ENCODE measurements around the gene GLIS1. TPM values are rescaled to one million over a fixed set of nuclear protein-coding genes. Genes with fewer than 3 reads are reported as not detected.
A peak's percentile ranks its signal among the peaks of the same experiment; 100 is the strongest.

Gene GLIS1
- total RNA-seq, 2 donors from 2014 or later = 0.25 to 0.34 TPM

DNA sequence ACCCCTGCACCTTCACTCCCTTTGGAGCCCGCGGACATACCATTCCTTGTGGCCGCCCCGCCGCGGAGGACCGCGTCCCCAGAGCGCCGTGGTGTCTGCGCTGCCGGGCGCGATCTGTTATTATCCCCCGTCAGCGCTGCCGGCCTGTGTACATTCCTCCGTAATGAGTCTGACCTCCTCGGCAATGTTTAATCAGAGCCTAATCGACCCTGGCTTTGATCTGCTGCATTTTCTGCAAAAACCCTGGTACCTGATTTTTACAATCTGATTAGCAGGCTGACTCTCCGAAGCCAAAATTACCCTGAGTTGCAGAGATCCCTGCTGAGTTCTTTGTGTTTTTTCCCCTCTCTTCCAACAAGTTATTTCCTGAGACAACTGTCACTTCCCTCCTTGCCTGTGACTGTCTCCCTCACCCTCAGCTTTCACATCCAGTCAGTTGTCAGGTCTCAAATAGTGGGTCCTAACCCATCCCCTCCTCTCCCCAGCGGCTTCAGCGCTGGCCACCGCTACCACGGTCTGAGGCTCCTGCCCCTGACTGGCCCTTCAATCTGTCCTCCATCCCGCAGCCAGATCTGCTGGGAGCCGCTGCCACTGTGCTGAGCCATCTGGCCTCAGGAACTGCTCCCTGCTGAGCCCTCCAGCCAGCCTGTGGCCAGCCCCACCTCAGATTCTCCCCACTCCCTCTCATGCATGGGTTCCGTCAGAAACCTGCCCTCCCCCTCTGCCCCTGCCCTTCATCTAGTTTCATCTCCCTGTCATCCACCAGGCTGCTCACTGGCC, 53.5 kb downstream of the GLIS1 start:
- intact Hi-C loops (cut with DNase I, micrococcal nuclease) = no loop called here
- DNase-seq (no peak), ATAC-seq (no peak)

DNA sequence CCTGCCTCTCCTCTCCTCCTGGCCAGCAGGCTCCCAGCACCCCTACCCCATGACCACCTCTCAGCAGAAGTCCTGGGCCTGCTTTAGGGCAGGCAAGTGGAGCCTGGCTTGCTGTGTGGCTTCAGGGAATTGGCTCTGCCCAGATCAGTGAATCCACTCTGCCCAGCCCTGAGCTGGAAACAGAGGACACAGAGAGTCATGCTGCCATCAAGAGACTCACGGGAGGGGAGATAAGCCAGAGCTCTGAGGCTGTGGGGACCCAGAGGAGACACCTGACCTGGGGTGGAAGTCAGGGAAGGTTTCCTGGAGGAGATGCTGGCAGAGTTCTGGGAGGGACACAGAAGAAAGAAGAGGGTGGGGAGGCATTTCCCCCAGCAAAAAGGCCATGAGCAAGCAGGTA, 54.2 kb downstream of the GLIS1 start:
- ATAC-seq = no peak
- intact Hi-C loops (cut with DNase I, micrococcal nuclease) = no loop called here
- DNase-seq = no peak

DNA sequence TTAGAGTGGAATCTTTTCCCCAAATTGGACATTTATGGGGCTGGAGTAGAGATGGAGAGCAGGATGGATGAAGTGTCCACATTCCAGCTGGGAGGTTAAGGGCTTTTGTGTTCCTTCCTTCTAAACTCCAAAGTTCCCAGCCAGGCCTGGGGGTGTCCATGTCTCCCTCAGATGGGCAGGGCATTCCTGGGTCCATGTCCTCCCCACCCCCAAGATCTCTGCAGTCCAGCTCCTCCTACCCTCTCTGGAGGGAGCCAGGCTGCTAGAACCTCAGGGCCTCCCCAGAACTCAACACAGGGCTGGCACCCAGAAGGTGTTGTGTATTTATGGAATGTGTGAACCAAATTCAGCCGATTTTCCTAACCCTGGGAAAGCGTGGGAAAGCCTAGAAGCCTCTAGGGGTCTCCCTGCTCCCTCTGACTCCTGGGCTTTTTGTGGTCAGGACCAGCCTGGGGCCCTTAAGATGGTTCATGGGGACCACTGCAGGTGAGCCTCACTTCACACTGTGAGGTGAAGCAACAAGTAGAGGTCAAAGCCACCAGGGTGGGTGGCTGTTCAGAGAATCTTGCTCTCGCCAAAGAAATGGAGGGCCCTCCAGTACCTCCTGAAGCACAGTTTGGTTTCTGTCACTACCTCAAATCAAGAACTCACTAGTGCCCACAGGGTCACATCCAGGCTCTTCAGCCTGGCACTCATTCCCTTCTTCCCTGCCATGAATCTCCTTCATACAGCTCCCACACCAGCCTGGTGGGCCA, 54.8 kb downstream of the GLIS1 start:
- ATAC-seq = no peak

DNA sequence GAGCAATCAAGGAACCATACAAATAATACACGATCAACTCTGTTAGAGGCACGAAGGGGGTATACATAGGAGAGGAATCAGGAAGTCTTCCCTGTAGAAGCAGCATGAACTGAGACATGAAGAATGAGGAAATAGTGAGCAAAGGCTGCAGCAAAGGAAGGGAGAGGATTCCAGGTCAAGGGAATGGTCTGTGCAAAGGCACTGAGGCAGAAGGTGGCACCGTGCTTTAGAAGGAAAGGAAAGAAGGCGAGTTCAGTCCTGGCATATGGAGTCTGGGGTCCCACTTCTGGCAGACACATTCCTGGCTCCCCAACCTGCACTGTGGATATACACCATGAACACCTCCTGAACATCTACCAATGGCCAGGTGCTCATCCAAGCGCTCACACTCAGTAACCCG, 56.1 kb downstream of the GLIS1 start:
- intact Hi-C loops (cut with DNase I, micrococcal nuclease) = no loop called here
- DNase-seq (no peak), ATAC-seq (peak; percentile 48)

More for the DNA sequence above, 54.8 kb downstream of the GLIS1 start:
- DNase-seq = no peak
- intact Hi-C loops (cut with DNase I, micrococcal nuclease) = no loop called here

GRCh38 chr1:53681977-53682685, 56.8 kb downstream of the GLIS1 start:
- intact Hi-C loops (cut with DNase I, micrococcal nuclease) = no loop called here
- ATAC-seq (peak; percentile 92), DNase-seq (peak; percentile 57 to 79)

- intact Hi-C loops (cut with DNase I, micrococcal nuclease) = no loop called here
- peak; percentile 26 for ATAC-seq
- no peak for DNase-seq
Observed at GRCh38 chr1:53681351-53681976, 57.5 kb downstream of the GLIS1 start.

DNA sequence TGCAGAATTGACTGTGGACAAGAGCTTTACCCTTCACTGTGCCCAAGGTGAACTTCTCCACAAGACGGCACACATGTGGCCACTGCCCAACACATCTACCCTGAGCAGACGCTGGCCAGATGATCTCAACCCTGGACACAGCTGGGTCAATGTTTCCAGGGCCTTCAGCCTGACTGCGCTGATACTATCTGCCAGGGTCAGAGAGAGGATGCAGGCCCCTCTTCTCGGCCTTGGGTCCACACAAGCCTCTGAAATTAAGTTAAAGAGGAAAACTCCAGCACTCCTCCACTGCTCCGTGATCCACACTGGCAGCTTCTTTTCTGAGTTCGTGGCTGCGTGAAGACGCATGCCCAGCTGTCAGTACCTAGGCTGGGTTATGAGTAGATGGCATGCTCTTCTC, 58.1 kb downstream of the GLIS1 start:
- ATAC-seq (no peak), DNase-seq (no peak)
- intact Hi-C loops (cut with DNase I, micrococcal nuclease) = no loop called here

DNA sequence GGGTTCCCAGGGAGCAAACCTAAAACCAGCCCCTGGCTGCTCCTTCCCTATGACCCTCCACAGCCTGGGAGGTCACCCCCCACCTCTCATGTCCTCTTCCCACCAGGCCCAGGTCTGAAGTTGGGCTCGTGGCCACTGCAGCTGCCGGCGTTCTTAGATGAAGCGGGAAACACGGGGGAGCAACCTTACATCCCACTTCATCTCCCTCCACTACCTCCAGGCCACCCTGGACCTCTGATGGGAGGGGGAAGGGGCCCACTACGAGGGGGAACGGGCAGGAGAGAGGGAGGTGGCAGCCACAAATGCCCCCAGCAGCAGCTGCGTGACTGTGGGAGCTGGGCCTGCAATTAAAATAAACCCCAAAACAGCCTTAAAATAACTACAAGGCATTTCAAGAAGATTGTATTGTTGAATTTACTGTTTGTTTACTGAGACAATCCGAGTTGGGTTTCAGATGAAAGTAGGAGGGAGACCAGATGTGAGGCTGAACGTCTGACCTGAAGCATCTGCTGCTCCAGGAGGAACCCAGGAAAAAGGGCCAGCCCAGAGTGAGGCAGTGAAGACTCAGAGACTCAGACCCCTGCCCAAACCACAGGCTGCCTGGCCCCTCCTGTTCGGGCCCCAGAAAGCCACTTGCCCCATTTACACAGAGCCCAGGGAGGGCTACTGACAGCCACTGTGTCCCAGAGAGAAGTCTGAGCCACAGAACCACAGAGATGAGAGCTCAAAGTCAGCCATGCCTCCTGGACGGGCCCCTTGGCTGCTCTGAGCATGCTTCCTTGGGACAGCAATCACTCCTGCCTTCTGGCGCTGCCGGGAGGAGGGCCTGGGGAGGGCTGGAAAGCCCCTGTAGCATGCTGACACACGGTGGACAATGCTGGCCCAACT, 59.8 kb downstream of the GLIS1 start:
- ATAC-seq (no peak), DNase-seq (no peak)
- intact Hi-C loops (cut with DNase I, micrococcal nuclease) = no loop called here

DNA sequence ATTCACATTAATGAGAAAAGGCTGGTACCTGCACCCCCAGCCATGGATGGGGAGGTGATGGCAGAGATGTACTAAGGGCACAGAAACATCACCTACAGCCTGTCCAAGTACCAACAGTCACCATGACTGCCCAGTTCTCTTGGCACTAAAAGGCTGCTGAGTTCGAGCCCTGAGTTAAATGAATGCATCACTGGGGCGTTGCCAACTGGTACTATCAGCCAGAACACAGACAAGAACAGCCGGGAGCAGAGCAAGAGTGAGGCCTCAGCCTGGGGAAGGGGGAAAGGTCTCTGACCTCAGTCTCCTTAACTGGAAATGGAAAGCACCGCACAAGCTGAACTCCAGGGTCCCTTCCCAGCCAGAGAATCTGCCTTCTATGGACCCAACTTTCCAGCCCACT, 60.5 kb downstream of the GLIS1 start:
- ATAC-seq (no peak), DNase-seq (no peak)
- intact Hi-C loops (cut with DNase I, micrococcal nuclease) = no loop called here

DNA sequence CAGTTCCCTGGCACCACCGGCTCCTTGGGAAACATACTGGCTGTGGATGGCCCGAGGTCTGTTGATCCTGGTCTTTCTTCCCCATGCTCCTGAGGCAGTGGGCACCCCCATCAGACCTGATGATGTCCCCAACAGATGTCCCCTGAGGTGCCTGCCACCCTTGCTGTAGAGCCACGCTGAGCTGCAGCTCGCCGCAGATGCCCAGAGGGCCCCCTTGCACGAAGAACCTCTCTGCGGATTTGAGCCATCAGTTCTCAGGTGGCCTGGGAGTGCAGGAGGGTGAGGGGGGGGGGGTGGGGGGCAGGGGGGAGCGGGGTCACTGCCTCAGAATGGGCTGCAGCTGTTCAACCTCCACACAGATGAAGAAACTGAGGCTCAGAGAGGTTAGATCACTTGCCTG, 60.9 kb downstream of the GLIS1 start:
- no peak for ATAC-seq
- intact Hi-C loops (cut with DNase I, micrococcal nuclease) = no loop called here
- no peak for DNase-seq

DNA sequence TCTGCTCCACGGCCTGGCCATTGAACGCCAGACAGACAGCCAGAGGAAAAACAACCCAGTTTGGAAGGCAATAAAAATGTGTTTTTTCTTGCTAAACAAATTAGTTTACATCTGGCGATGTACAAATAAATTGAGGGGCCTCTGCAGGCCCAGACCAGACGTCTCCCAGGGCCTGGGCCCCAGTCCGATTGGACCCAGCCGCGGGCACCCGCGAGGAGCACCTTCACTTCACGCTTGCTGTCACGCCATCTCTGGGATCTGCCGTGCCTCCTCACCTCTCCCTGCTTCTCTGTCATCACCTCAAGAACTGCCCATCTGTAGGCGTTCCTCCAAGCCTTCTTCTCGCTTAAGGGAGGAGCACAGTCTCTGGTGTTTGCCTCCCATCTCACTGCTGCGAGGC, 61.5 kb downstream of the GLIS1 start:
- ATAC-seq (no peak), DNase-seq (no peak)
- intact Hi-C loops (cut with DNase I, micrococcal nuclease) = no loop called here

DNA sequence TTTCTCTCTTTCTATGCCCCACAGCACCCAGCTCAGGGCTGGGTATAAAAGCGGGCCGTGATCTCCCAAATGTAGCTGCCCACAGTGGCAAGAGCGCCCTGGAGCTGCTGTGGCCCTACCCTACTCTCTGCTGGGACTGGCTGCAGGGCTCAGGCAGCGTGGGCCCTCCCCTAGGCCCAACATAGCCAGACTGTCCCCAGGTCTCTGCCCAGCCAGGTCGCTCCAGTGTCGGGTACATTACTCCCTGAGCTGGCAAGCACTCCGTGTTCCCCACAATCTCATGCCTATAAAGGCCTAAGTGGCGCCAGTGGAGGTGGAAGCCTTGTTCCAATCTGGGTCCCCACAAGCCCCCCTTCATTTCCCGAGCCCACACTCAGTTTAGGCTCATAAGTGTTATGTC, 66.2 kb downstream of the GLIS1 start:
- ATAC-seq (no peak), DNase-seq (no peak)
- intact Hi-C loops (cut with DNase I, micrococcal nuclease) = no loop called here

DNA sequence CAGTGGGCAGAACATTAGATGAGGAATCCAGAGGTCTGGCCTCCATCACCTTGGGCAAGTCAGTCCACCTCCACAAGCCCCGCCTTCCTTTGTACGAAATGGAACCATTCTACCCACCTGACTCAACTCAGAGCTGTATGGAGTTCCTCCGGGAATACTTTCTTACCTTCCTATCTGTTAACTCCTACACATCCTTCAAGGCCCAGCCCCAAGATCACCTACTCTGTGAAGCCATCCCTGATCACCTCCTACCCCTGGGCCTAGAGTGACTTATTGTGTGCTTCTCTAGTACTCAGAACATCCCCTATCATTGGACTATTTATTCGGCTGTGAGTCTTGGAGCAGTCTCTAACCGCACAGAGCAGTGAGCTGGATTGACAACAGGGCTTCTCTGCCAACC, 66.7 kb downstream of the GLIS1 start:
- no peak for ATAC-seq
- intact Hi-C loops (cut with DNase I, micrococcal nuclease) = no loop called here

GRCh38 chr1:53669621-53670191, 69.3 kb downstream of the GLIS1 start:
- DNase-seq = no peak
- intact Hi-C loops (cut with DNase I, micrococcal nuclease) = no loop called here
- no peak for ATAC-seq

More for the DNA sequence above, 66.7 kb downstream of the GLIS1 start:
- DNase-seq = no peak

DNA sequence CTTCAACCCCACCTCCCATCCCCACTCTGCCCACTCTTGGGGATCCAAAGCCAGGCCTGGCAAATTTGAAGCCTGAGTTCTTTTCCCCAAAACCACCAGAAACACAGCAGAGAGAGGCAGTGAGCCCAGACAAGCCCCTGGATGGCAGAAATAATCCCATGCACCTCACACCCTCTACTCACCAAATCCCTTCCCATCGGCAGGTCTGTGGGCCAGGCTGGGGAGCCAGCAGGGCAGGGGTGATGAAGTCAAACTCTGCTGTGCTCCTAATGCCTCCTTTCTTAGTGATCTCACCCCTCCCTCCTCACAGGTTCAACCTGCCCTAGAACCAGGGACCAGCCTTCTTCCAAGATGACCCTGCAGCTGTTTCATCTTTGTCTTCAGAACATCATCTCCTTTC, 72.4 kb downstream of the GLIS1 start:
- ATAC-seq (no peak), DNase-seq (no peak)
- intact Hi-C loops (cut with DNase I, micrococcal nuclease) = no loop called here

DNA sequence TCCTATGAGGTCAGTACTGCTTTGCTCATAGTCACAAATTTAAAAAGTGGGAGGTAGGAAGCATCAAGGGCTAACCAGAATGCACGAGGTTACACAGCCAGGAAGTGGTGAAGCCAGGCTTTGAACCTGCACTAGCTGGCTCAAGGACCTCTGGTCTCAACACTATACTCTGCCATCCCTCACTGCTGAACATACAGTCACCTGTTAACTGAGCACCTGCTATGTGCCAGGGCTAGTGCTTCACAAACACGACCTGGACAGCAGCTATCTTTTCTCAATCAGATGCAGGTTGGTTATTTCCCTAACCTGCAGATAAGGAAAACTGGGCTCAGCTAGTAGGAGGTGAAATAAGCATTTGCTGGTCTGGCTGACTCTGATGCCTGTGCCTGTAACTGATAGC, 73.0 kb downstream of the GLIS1 start:
- DNase-seq (no peak), ATAC-seq (no peak)
- intact Hi-C loops (cut with DNase I, micrococcal nuclease) = no loop called here

- ATAC-seq (no peak), DNase-seq (no peak)
- intact Hi-C loops (cut with DNase I, micrococcal nuclease) = no loop called here
Observed at GRCh38 chr1:53663529-53664300, 75.2 kb downstream of the GLIS1 start.
